T-helper 1 cell (primary cell): Measurements from ENCODE around the gene PLCL2.

ENCODE experiments used
- DNase-seq, 5 donors: peaks; one replicate each; pipeline ENCODE4 v3.0.0-alpha.2; 2012 to 2020

The PLCL2 gene

GRCh38 chr3:16896094-16896627, 11.4 kb downstream of the PLCL2 start:
- no peak for DNase-seq

- no peak for DNase-seq
Observed at GRCh38 chr3:16896820-16897219, 12.1 kb downstream of the PLCL2 start.

DNA sequence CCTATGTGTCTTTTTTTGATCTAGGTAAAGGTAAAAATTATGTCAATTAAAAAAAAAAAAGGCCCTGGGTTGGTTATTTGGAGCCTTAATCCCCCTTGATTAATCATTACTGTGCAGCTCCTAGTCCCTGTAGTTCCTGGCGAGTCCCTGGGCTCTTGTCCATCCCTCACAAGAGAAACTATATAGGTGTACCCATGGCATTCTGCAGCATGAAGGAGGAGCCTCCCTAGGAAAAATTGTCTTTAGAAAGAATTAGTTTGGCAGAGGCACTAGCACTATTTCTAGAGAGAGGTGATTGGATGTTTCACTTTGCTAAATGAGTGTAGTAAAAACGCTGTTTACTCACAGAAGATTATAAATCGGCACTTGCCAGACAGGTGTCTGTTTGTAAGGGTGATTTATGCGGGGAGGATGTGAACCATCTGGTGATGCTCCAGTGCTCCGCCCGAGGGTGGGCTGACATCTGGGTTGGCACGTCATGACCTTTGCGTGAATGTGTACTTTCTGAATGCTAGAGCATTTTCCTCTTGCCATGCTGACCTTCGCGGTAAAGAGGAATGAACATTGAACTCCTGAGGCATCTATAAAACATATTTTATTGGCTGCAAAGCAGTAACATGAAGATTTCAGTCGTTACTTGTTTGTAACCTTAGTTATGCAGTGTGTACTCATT, 12.6 kb downstream of the PLCL2 start:
- DNase-seq = no peak

GRCh38 chr3:16898595-16899395, 14.0 kb downstream of the PLCL2 start:
- no peak for DNase-seq

GRCh38 chr3:16899919-16900318, 15.2 kb downstream of the PLCL2 start:
- DNase-seq = no peak

DNA sequence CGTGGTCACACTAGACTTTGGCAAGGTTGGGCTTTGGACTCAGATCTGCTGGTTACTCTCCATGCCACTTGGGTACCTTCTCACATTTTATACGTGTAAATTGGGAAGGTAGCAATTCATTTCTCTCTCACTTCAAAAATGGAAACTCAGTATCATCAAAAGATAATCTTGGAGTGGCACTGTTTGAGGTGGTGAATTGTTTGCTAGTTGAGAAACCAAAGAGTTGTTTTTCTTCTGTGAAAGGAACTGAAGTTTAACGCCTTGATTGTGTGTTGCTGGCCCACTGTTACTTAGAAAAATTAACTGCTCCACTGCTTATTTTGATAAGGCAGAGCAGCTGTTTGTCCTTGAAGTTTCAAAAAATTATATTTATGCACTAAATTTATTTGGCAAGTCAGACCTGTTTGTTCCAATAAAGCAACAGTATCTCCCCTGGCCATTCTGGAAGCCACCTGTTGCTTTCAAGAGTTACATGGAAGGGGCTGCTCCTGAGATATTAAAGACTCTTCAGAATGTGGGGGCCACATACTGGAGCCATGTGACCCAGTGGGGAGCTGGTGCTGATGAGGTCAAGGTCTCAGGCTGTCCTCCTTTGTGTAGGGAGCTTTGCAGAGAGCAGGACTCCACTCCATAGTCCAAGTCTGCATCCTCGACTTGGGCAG, 16.2 kb downstream of the PLCL2 start:
- no peak for DNase-seq

GRCh38 chr3:16904423-16905417, 20.0 kb downstream of the PLCL2 start:
- no peak for DNase-seq

DNA sequence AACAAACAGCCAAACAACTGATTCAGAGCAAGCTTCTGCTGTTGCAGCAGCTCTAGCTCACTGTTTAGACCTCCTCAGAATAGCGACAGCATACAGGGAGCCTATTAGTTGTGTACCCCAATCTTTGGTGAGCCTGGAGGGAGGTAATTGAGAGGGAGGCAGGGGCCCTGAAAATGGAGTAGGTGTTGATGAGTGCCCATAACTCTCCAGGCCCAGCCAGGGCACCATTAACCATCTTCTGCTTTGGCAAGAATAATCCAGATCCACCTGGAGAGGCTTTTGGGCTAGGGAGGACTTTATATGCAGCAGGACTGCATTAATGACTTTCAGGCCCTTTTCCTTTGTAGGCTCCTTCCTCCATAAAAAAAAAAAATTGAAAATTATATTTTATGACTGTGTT, 20.9 kb downstream of the PLCL2 start:
- DNase-seq = no peak

GRCh38 chr3:16906682-16907081, 21.9 kb downstream of the PLCL2 start:
- DNase-seq = no peak

GRCh38 chr3:16907243-16907642, 22.5 kb downstream of the PLCL2 start:
- DNase-seq = no peak

DNA sequence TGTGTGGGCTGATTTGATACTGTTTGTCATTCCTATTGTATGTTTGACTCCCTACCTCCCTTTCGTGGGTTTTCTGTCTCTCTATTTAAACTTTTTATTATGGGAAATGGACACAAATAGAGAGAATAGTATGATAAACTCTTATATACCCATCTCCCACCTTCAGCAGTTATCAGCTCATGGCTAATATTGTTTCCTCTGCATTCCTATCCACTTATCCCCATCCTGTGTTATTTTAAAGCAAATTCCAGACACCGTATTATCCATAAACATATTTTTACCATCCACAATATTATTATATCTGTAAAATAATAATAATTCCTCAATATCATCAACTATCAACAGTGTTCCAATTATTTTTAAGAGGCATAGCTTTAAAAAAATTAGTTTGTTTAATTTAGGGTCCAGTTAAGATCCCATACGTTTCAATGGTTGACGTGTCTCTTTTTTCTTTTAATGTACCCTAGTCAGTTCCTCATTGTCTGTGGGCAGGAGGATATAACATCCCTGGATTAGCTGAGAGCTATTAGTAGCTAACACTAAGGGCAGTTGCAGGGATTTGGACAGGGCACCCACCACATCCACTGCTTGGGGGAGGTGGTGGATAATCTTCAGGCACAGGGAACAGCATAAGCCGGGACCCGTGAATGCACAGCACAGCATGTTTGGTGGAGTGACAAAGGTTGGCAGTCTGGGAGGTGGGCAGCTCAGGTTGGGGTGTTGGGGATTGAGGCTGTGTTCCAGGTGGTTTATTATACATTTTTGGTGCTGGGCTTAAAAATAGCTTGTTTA, 23.5 kb downstream of the PLCL2 start:
- DNase-seq = no peak

DNA sequence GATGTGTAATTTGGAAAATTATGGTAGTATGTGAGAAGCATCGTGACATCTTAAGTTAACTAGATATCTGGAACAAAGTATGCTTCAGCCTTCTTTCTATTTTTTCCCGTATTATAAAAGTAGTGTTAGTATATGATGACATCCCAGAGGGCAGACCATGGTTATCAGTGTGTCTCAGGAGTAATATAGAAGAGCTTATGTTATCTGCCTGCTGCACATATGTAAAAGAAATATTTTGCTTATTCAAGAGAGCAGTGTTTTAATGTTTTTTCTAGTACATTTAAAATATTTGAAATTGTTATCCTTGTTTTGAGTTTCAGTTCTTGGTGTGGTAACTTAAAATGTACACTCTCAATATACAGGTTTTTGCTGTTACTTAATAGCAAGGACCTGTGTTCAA, 24.1 kb downstream of the PLCL2 start:
- no peak for DNase-seq

DNA sequence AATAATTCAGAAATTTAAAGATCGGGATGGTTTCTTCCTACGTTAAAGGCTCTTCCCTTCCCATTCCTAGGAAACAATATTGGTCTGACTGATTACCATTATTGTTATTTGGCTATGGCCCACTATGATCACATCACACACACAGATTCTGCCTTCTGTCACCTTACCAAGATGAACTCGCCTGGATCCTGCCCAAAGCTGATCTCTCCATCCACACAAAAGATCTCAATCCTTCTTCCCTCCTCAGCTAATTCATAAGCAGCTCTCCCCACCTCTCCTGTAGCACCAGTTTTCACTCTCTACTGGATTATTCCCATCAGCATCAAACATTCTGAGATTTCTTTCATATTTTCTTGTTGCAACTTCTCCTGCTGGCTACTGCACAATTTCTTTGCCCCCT, 25.0 kb downstream of the PLCL2 start:
- DNase-seq = no peak

DNA sequence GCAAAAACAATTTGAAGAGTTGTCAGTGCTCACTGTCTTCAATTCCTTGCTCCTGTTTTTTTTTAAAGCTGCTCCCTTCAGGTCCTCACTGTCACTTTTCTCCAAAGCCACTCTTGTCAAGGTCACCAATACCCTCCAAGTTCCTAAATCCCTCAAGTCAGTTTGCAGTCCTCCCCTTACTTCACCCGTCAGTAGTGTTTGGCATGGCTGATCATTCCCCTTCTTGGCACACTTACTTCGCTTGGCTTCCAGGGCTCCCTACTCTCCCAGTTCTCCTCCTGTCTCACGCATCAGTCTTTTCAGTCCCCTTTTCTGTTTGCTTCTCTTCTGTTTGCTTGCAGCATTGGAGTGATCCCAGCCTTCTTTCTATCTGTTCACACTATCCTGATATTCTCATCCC, 25.5 kb downstream of the PLCL2 start:
- DNase-seq = no peak

- DNase-seq = no peak
Observed at GRCh38 chr3:16911916-16912315, 27.2 kb downstream of the PLCL2 start.

DNA sequence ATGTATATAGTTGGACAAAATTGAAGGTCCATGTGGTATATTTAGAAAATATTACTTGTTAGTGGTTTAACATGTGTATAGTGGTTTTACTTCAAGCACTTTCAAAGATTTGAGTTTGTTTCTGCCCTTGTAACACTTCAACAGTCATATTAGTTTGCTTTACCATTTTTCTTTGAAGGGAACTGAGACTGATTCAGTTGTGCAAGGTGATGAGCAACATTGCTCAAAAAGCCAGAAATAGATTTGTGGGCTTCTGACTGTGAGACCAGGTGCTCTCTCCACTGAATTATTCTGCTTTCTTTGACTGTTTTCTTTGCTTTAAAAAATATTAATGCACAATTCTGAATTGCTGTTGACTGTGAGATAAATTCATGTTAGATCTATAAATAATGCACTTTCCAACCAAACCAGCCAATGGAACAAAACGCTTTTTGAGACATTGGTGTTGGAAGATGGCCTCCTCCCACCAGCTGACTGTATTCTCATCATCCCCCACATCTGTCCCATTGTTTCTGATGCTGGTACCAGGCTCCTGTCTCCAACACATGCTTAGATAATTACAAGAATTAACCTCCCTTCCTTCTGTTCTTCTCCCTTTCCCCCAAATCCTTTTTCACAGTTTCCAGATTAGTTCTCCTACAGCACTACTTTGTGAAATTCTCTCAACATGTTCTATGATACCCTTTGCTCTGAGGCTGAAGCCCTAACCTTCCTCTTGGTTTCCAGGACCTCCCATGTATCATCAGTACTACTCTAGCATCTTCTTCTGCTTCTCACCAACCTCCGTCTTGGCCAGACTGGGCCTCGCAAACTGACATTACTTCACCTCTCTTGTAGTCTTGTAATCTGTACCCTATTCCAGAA, 27.9 kb downstream of the PLCL2 start:
- no peak for DNase-seq

DNA sequence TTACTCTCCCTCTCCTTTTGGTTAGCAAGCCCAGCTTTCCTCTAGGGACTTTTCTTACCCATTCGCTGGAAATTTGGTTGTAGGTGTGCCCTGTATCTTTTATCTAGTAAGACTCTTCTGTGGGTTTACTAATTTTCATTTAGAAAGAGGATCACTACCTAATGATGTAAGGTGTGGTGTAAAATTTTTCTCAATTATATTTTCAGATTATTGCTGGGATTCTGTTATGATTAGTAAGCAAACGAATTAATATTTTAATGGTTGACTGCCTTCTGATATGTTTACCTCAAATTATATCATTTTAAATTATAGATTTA, 28.5 kb downstream of the PLCL2 start:
- no peak for DNase-seq

- no peak for DNase-seq
Observed at GRCh38 chr3:16916840-16917239, 32.1 kb downstream of the PLCL2 start.

DNA sequence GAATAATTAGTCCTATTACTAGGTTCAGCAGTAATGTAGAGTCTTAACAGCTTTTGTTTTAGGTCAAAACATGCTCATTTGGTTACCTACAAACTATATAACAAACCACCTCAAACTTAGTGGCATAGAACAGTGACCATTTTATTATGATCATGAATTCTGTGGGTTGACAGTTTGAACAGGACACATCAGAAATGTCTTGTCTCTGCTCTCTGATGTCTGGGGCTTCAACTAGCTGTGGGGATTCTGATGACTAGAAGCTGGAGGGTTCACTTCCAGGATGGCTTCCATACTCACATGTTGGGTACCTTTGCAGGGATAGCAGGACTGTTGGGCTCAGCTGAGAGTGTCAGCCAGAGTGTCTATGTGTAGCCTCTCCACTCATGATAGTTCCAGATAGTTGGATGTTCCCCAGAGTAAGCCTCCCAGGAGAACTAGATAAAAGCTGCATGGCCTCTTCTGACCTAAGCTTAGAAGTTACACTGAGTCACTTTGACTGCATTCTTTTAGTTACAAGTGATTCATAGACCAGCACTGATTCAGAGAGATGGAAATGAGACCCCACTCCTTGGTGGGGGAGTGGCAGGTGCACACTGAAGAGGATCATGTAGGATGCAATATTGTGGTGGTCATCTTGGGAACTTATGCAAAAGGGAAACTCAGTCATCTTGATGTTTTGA, 32.6 kb downstream of the PLCL2 start:
- no peak for DNase-seq
